GM12864 (cell line): ENCODE data around the gene IGSF21.
A peak's percentile ranks its signal among the peaks of the same experiment; 100 is the strongest.

Experiments used
- DNase-seq: peaks from one replicate; pipeline ENCODE4 v3.0.0-alpha.2; 2011; ENCODE audit warnings: low read depth
- H3K4me3 ChIP-seq: 2 replicates; pipeline ENCODE4 v1.5.1; 2011; ENCODE audit warnings: mild to moderate bottlenecking, low read depth, low read length, control low read depth
- CTCF ChIP-seq: IDR thresholded peaks from 2 replicates; pipeline ENCODE4 v1.5.1; 2011; ENCODE audit warnings: low read depth, mild to moderate bottlenecking, moderate library complexity, low read length, control low read depth, inconsistent platforms; ENCODE audit errors: missing control alignments

IGSF21 gene

GRCh38 chr1:18322368-18323032, 214.9 kb downstream of the IGSF21 start:
- TF ChIP-seq CTCF: peak; percentile 53
- H3K4me3 ChIP-seq: no peak overlapping the region
- DNase-seq: no peak

GRCh38 chr1:18323259-18323658, 215.7 kb downstream of the IGSF21 start:
- TF ChIP-seq CTCF: no peak
- no peak for DNase-seq
- no peak overlapping the region for H3K4me3 ChIP-seq

GRCh38 chr1:18324246-18324645, 216.6 kb downstream of the IGSF21 start:
- DNase-seq: no peak
- TF ChIP-seq CTCF: peak; percentile 61
- H3K4me3 ChIP-seq: no peak overlapping the region

GRCh38 chr1:18325136-18325535, 217.5 kb downstream of the IGSF21 start:
- no peak overlapping the region for H3K4me3 ChIP-seq
- TF ChIP-seq CTCF: no peak
- DNase-seq: no peak

GRCh38 chr1:18326211-18326897, 218.8 kb downstream of the IGSF21 start:
- no peak overlapping the region for H3K4me3 ChIP-seq
- no peak for DNase-seq
- TF ChIP-seq CTCF: no peak

GRCh38 chr1:18327650-18328049, 220.1 kb downstream of the IGSF21 start:
- no peak for DNase-seq
- no peak for TF ChIP-seq CTCF

GRCh38 chr1:18328803-18329202, 221.2 kb downstream of the IGSF21 start:
- no peak for DNase-seq
- no peak for TF ChIP-seq CTCF

More at GRCh38 chr1:18327650-18328049, 220.1 kb downstream of the IGSF21 start:
- H3K4me3 ChIP-seq: no peak overlapping the region

More at GRCh38 chr1:18328803-18329202, 221.2 kb downstream of the IGSF21 start:
- H3K4me3 ChIP-seq: no peak overlapping the region
